H1 (cell line): ENCODE data around the gene TTC24. TPM values are rescaled to one million over a fixed set of nuclear protein-coding genes. Genes with fewer than 3 reads are reported as not detected.
A peak's percentile ranks its signal among the peaks of the same experiment; 100 is the strongest.

Experiments
- CTCF ChIA-PET: fragments of 300-600 bp; sonication (Branson Sonifier 250); formaldehyde crosslinking; loops from one replicate; lab custom pipeline; 2021; ENCODE audit not compliant: partially characterized antibody; lab: Charles Lee
- POLR2A ChIA-PET: fragments of 300-600 bp; sonication (Branson Sonifier 250); formaldehyde crosslinking; loops from one replicate; lab custom pipeline; 2021; ENCODE audit warnings: inconsistent platforms; ENCODE audit not compliant: partially characterized antibody; lab: Charles Lee
- DNase-seq, 2 experiments: peaks; one replicate each; pipeline versions ENCODE4 v3.0.0 to v3.0.0-alpha.2; 2010 to 2022; ENCODE audit warnings: low spot score in 2 of 2, low read depth in 1 of 2, mixed read lengths in 1 of 2
- FAIRE-seq: peaks from 2 replicates; lab custom pipeline; 2011; peaks lifted over from hg19 to GRCh38; lab: Jason Lieb, UNC
- H2AFZ ChIP-seq: 2 replicates; pipeline ENCODE4 v1.8.1; 2012; ENCODE audit warnings: low read length, inconsistent platforms
- H2AK5ac ChIP-seq: 2 replicates; pipeline ENCODE4 v1.6.1; 2013; ENCODE audit warnings: low read depth, low read length
- H2BK120ac ChIP-seq: replicated peaks from 2 replicates; pipeline ENCODE3; 2013; ENCODE audit warnings: low read depth, low read length, inconsistent platforms
- H2BK12ac ChIP-seq: 2 replicates; pipeline ENCODE4 v1.6.1; 2013; ENCODE audit warnings: low read depth, low read length
- H2BK15ac ChIP-seq: 2 replicates; pipeline ENCODE4 v1.6.1; 2013; ENCODE audit warnings: low read length
- H2BK20ac ChIP-seq: 2 replicates; pipeline ENCODE4 v1.6.1; 2013; ENCODE audit warnings: low read length
- H2BK5ac ChIP-seq: 2 replicates; pipeline ENCODE4 v1.6.1; 2013; ENCODE audit warnings: low read depth, low read length
- H3K14ac ChIP-seq: 2 replicates; pipeline ENCODE4 v1.6.1; 2013; ENCODE audit warnings: inconsistent platforms; ENCODE audit not compliant: insufficient read length
- H3K18ac ChIP-seq: 2 replicates; pipeline ENCODE4 v1.6.1; 2013; ENCODE audit warnings: low read length; ENCODE audit errors: extremely low read depth
- H3K23ac ChIP-seq: 2 replicates; pipeline ENCODE4 v1.6.1; 2013; ENCODE audit warnings: inconsistent platforms; ENCODE audit not compliant: insufficient read length
- H3K23me2 ChIP-seq: 2 replicates; pipeline ENCODE4 v1.6.1; 2013; ENCODE audit warnings: low read depth, low read length
- H3K27ac ChIP-seq: 2 replicates; pipeline ENCODE4 v1.6.1; 2011; ENCODE audit warnings: low read depth, low read length, inconsistent platforms
- H3K27me3 ChIP-seq, 4 experiments: replicated peaks in 1 of 4; 1 replicate in 1 of 4; 2 replicates in 3 of 4; pipeline versions ENCODE4 v1.6.1 to v1.8.1; 2011 to 2013; ENCODE audit warnings: low read length in 3 of 4, mild to moderate bottlenecking in 3 of 4, inconsistent platforms in 2 of 4, mixed read lengths in 2 of 4, moderate library complexity in 1 of 4; ENCODE audit not compliant: control insufficient read depth in 3 of 4, insufficient read depth in 3 of 4; ENCODE audit errors: extremely low read depth in 1 of 4
- H3K36me3 ChIP-seq, 4 experiments: 2 replicates each; pipeline versions ENCODE4 v1.6.1 to v1.8.1; 2011 to 2013; ENCODE audit warnings: mild to moderate bottlenecking in 4 of 4, low read length in 3 of 4, moderate library complexity in 2 of 4, control low read depth in 1 of 4, inconsistent platforms in 1 of 4; ENCODE audit not compliant: insufficient read depth in 4 of 4, control insufficient read depth in 2 of 4
- H3K4ac ChIP-seq: replicated peaks from 2 replicates; pipeline ENCODE3; 2013; ENCODE audit warnings: low read length, low read depth, mixed read lengths, inconsistent platforms; ENCODE audit not compliant: insufficient read length
- H3K4me1 ChIP-seq, 4 experiments: replicated peaks in 1 of 4; 1 replicate in 1 of 4; 2 replicates in 3 of 4; pipeline versions ENCODE4 v1.6.1 to v1.8.1; 2011 to 2013; ENCODE audit warnings: low read length in 3 of 4, inconsistent platforms in 2 of 4, mixed read lengths in 1 of 4; ENCODE audit not compliant: insufficient read depth in 4 of 4, control insufficient read depth in 3 of 4
- H3K4me2 ChIP-seq, 2 experiments: 2 replicates each; pipeline versions ENCODE4 v1.6.1 to v1.8.1; 2011 to 2013; ENCODE audit warnings: low read depth in 2 of 2, low read length in 2 of 2, control low read depth in 1 of 2, inconsistent platforms in 1 of 2, mild to moderate bottlenecking in 1 of 2; ENCODE audit not compliant: insufficient read depth in 1 of 2
- H3K4me3 ChIP-seq, 4 experiments: fragments of 200-600, 300-600 bp in 1 of 4; sonication (generic), shearing (Covaris generic), sonication (Bioruptor Twin) in 1 of 4; 2 replicates each; pipeline versions ENCODE4 v1.5.1 to v1.8.1; 2011 to 2016; ENCODE audit warnings: low read length in 4 of 4, low read depth in 3 of 4, control low read depth in 2 of 4, inconsistent platforms in 2 of 4, mild to moderate bottlenecking in 2 of 4, mixed read lengths in 1 of 4, moderate library complexity in 1 of 4; ENCODE audit not compliant: insufficient read depth in 2 of 4; ENCODE audit errors: extremely low read depth in 1 of 4
- H3K56ac ChIP-seq: replicated peaks from 2 replicates; pipeline ENCODE3; 2013; ENCODE audit warnings: low read depth, mild to moderate bottlenecking, mixed read lengths, low read length, inconsistent platforms; ENCODE audit not compliant: insufficient read length
- H3K79me1 ChIP-seq: 2 replicates; pipeline ENCODE4 v1.6.1; 2013; ENCODE audit warnings: low read depth, low read length, control low read depth
- H3K79me2 ChIP-seq, 2 experiments: 2 replicates each; pipeline versions ENCODE4 v1.6.1 to v1.8.1; 2012 to 2013; ENCODE audit warnings: low read length in 2 of 2, mild to moderate bottlenecking in 2 of 2, inconsistent platforms in 1 of 2; ENCODE audit not compliant: insufficient read depth in 2 of 2, control insufficient read depth in 1 of 2
- H3K9ac ChIP-seq, 4 experiments: replicated peaks in 1 of 4; 1 replicate in 1 of 4; 2 replicates in 3 of 4; pipeline versions ENCODE4 v1.6.1 to v1.8.1; 2011 to 2013; ENCODE audit warnings: low read depth in 3 of 4, low read length in 3 of 4, control low read depth in 2 of 4, mild to moderate bottlenecking in 2 of 4, moderate library complexity in 2 of 4, inconsistent platforms in 1 of 4; ENCODE audit errors: extremely low read depth in 1 of 4
- H3K9me3 ChIP-seq, 2 experiments: 2 replicates each; pipeline versions ENCODE4 v1.6.1 to v1.8.1; 2012 to 2013; ENCODE audit warnings: mild to moderate bottlenecking in 2 of 2, moderate library complexity in 2 of 2, control low read depth in 1 of 2, inconsistent platforms in 1 of 2, low read depth in 1 of 2, low read length in 1 of 2, mixed read lengths in 1 of 2; ENCODE audit not compliant: insufficient read depth in 2 of 2
- H4K20me1 ChIP-seq, 2 experiments: replicated peaks in 1 of 2; 2 replicates each; pipeline versions ENCODE3 to v1.8.1; 2011 to 2013; ENCODE audit warnings: inconsistent platforms in 2 of 2, low read length in 2 of 2, mild to moderate bottlenecking in 1 of 2; ENCODE audit not compliant: insufficient read depth in 2 of 2, control insufficient read depth in 1 of 2
- H4K5ac ChIP-seq: 2 replicates; pipeline ENCODE4 v1.6.1; 2013; ENCODE audit warnings: low read length, low read depth, mixed read lengths, inconsistent platforms; ENCODE audit not compliant: insufficient read length
- H4K8ac ChIP-seq: 2 replicates; pipeline ENCODE4 v1.8.0; 2013; ENCODE audit warnings: mild to moderate bottlenecking, moderate library complexity, low read length, inconsistent platforms; ENCODE audit not compliant: insufficient read depth; ENCODE audit errors: extremely low read depth
- H4K91ac ChIP-seq: replicated peaks from 2 replicates; pipeline ENCODE3; 2013; ENCODE audit warnings: low read length, mixed read lengths, inconsistent platforms; ENCODE audit not compliant: insufficient read length
- RAD21 ChIP-seq, 2 experiments: IDR thresholded peaks in 1 of 2; conservative IDR thresholded peaks in 1 of 2; 2 replicates each; pipeline ENCODE4 v1.6.1; 2011; ENCODE audit warnings: low read depth in 2 of 2, low read length in 2 of 2, improper control_type of control experiment in 1 of 2, inconsistent platforms in 1 of 2, mild to moderate bottlenecking in 1 of 2, moderate library complexity in 1 of 2
- SIRT6 ChIP-seq: IDR thresholded peaks from one replicate; pipeline ENCODE4 v1.7.1; 2012; ENCODE audit warnings: low read length, inconsistent platforms
- WGBS, 2 experiments: shearing (Covaris generic) in 1 of 2; methylation state at CpG; one replicate each; pipeline versions ENCODE4 v1.1.6 to v1.1.7; 2013 to 2015; ENCODE audit warnings: low lambda C conversion rate in 2 of 2, mixed read lengths in 2 of 2, inconsistent platforms in 1 of 2, low coverage in 1 of 2, missing lambda C conversion rate in 1 of 2; ENCODE audit not compliant: insufficient replicate concordance in 2 of 2, insufficient coverage in 1 of 2, insufficient read length in 1 of 2; ENCODE audit errors: extremely low coverage in 1 of 2, missing lambda C conversion rate in 1 of 2; 5-methylcytosine and 5-hydroxymethylcytosine counted together
- polyA plus RNA-seq, 7 experiments: library from polyadenylated mRNA; depleted of rRNA in 3 of 7; stranded (reverse) in 5 of 7; unstranded in 2 of 7; fragments of >200 nt in 5 of 7; fragments of 200-250 nt in 2 of 7; gene quantifications; 1 replicate in 5 of 7; 2 replicates in 1 of 7; 4 replicates in 1 of 7; pipeline versions ENCODE4 v1.2.1 to v1.2.3, GENCODE V29; 2011 to 2013; ENCODE audit warnings: missing spikeins in 2 of 7, mixed read lengths in 2 of 7
- total RNA-seq: library from RNA; stranded (reverse); fragmentation: NEBNext Ultra II Directional; extraction: Animal tissue kit (Norgen Biotek cat#: 25700); gene quantifications from 2 replicates; pipeline ENCODE4 v1.2.1, GENCODE V29; 2021
- TF ChIP-seq, protein P1 (sequence below), 3 experiments: IDR thresholded peaks; 1 replicate in 2 of 3; 2 replicates in 1 of 3; pipeline versions ENCODE4 v1.5.1 to v1.6.1; 2011; ENCODE audit warnings: low read length in 3 of 3, mild to moderate bottlenecking in 3 of 3, inconsistent platforms in 2 of 3, low read depth in 1 of 3, moderate library complexity in 1 of 3; ENCODE audit not compliant: insufficient read depth in 1 of 3; ENCODE audit errors: control extremely low read depth in 1 of 3

The TTC24 gene
- total and polyA plus RNA-seq, 2 of the 8 experiments (the other 6 are each of a cell fraction or from before 2014, with no cell fraction given): 0.08 TPM; not detected in 1

DNA sequence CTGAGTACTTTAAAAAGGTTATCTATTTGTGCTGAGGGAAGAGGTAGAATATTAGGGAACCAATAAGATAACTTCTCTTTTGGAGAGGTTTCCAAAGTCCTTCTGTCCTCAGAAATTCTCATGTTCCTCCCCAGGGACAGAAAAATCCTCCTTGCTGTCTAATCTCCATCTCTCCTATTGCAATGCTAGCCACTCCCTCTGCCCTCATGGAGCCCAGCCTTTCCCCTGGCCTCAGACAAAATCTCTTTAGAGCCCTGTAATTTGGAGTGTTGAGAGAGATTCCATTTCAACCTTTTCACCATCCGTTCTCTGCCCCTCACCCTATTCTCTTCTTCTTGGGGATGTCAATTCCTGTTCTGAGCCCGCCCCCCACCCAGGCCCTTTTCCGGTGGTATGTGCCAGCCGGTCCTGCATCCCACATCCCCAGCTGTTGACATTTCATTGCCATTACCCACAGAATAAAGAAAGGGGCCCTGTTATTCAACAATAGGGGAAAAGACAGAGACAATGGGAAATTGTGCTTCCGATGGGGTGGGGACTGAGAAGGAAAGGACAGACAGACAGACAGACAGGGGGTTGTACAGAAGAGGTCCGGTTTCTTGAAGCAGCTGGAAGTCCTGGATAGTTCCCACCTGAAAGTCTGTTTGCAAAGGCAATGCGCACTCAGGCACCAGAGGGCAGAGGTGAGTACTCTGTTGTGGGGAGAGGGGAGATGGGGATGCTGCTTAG lies 39.5 kb downstream of the TTC24 start, which contains the start of gene HAPLN2:
Gene HAPLN2 (plus strand): TSS at position 563 of the 729 bp plus-strand sequence. CDS start 4,076 bp downstream, outside the sequence.
- no peaks in the 10 kb centered on the region for H3K36me3 ChIP-seq
- H2BK12ac ChIP-seq: no peak within 1 kb of the TSS
- H3K56ac ChIP-seq: no peak within 1 kb of the TSS
- H3K18ac ChIP-seq: no peak within 1 kb of the TSS
- H3K14ac ChIP-seq: no peak within 1 kb of the TSS
- H3K27me3 ChIP-seq: peaks cover 14 to 34% (median 27%) of the 10 kb centered on the region in 4 experiments
- H3K23ac ChIP-seq: no peak within 1 kb of the TSS
- H3K4me3 ChIP-seq: peak within 1 kb of the TSS in 1 of 4 experiments; percentile 32; a peak in 2 of 8 replicates
- H2BK15ac ChIP-seq: no peak within 1 kb of the TSS
- no peak within 1 kb of the TSS for H4K8ac ChIP-seq
- no peak within 1 kb of the TSS for H4K5ac ChIP-seq
- H3K27ac ChIP-seq: no peak within 1 kb of the TSS
- H3K4ac ChIP-seq: no peak within 1 kb of the TSS
- DNase-seq (peak in 1 of 2 experiments; percentile 84), FAIRE-seq (peak; percentile 69)
- no peak within 1 kb of the TSS for H4K91ac ChIP-seq
- H3K79me2 ChIP-seq: no peaks in the 10 kb centered on the region
- H3K23me2 ChIP-seq: peaks cover 4% of the 10 kb centered on the region; the same call in 1 of the 2 replicates
- H2BK120ac ChIP-seq: no peak within 1 kb of the TSS
- no peak within 1 kb of the TSS for H2AK5ac ChIP-seq
- ChIA-PET CTCF (interaction anchor here (0.7 to 43.0 kb wide), 27 partner anchors 9 to 469 kb away, joined by 3 to 868 read pairs (median 6); partner anchors contain the start of genes BCAN, CRABP2, GPATCH4 and METTL25B), POLR2A (interaction anchor here (0.6 to 2.6 kb wide), 15 partner anchors 8 to 500 kb away, joined by 3 to 11 read pairs (median 4); partner anchors contain the start of genes NAXE and NES)
- no peaks in the 10 kb centered on the region for H3K79me1 ChIP-seq
- 8% methylated on average over 4 of the region's 7 CpGs; no CpG with 5 or more reads in 1 of the 2 experiments for WGBS, 2 experiments
- H3K9ac ChIP-seq: no peak within 1 kb of the TSS
- TF ChIP-seq, protein P1, sequence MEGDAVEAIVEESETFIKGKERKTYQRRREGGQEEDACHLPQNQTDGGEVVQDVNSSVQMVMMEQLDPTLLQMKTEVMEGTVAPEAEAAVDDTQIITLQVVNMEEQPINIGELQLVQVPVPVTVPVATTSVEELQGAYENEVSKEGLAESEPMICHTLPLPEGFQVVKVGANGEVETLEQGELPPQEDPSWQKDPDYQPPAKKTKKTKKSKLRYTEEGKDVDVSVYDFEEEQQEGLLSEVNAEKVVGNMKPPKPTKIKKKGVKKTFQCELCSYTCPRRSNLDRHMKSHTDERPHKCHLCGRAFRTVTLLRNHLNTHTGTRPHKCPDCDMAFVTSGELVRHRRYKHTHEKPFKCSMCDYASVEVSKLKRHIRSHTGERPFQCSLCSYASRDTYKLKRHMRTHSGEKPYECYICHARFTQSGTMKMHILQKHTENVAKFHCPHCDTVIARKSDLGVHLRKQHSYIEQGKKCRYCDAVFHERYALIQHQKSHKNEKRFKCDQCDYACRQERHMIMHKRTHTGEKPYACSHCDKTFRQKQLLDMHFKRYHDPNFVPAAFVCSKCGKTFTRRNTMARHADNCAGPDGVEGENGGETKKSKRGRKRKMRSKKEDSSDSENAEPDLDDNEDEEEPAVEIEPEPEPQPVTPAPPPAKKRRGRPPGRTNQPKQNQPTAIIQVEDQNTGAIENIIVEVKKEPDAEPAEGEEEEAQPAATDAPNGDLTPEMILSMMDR (IDR thresholded peaks at IDR 0.05; ENCODE audit: control extremely low read depth in 1 of 3, insufficient read depth in 1 of 3, low read depth in 1 of 3, low read length in 3 of 3): peak; percentile 72 to 94 (median 92)
- TF ChIP-seq SIRT6 (no peak), RAD21 (IDR thresholded peaks at IDR 0.05 in 1 of 2, conservative IDR thresholded peaks at IDR 0.05 in 1 of 2; ENCODE audit: low read depth in 2 of 2, low read length in 2 of 2) (peak; percentile 44 to 53)
- no peak within 1 kb of the TSS for H2BK20ac ChIP-seq
- H2BK5ac ChIP-seq: no peak within 1 kb of the TSS
- H2AFZ ChIP-seq: no peak within 1 kb of the TSS
- no peaks in the 10 kb centered on the region for H3K9me3 ChIP-seq
- no peaks in the 10 kb centered on the region; a peak in 2 of 7 replicates for H3K4me1 ChIP-seq
- no peaks in the 10 kb centered on the region for H4K20me1 ChIP-seq
- peak within 1 kb of the TSS; percentile 26 to 48; a peak in 3 of 4 replicates for H3K4me2 ChIP-seq
